HK-2 (cell line): ENCODE data around the gene NTM.
"Not testable (repeated sequence)": the region's sequence is repeated elsewhere in the genome, so short reads cannot be mapped to it uniquely, and the experiment has no call there.

Experiments used
- DNase-seq: peaks from one replicate; pipeline ENCODE4 v3.0.0-alpha.2; 2018; ENCODE audit not compliant: unreplicated experiment

The NTM gene

DNA sequence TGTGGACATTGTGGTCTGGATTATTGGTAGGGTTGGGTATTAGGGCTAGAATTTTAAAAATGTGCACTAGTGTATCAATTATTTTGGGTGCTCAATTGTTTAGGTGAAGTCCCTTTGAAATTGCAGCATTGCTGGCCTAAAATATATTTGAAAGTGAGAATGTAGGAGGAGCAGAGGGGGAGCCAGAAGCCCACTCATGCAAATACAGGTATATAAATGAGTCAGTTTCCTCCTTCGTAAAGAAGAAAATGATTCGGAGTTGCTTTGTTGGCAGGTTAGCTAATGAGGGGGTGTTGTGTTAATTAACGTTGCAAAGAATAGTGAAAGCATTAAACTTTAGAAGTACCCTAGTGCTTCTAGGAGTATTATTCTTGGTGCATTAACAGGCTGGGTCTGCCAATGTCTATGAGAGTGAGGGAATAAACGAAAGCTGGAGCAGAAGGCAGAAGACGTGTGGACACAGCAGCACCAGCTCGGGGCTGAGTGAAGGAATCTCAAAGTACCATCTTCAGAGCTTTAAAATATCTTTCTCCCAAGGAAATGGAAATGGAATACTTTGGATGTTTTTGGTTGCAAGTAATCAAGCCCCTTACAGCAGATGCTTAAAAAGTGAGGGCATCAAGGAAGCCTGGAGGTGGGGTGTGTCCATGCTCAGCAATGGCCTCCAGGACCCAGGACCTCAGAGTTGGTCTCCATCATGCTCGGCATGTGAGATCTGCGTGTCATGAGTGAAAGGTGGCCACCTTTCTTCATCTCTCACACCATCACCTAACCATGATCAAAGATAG, 522.9 kb downstream of the NTM start:
- no peak for DNase-seq

DNA sequence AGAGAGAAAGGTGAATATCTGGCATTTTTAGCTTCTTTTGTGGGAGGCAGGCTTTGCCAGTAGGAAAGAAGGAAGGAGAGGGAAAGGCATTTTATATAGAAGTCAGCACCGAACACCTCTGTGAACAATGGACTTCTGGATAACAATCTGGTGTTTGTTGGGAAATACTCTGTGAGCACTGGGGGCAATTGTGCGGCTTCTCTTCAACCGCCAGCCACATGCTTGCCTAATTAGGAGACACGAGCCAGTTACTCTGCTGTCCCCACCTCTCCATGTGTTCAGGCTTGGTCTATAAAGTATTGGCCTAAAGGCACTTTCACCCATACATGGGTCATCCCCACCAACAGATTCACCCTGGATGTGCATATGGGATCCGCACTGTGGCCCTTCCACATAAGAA, 523.6 kb downstream of the NTM start:
- DNase-seq = no peak

- no peak for DNase-seq
These were observed 524.5 kb downstream of the NTM start for GRCh38 chr11:131894615-131895544.

GRCh38 chr11:131895865-131896264, 525.5 kb downstream of the NTM start:
- DNase-seq = no peak

DNA sequence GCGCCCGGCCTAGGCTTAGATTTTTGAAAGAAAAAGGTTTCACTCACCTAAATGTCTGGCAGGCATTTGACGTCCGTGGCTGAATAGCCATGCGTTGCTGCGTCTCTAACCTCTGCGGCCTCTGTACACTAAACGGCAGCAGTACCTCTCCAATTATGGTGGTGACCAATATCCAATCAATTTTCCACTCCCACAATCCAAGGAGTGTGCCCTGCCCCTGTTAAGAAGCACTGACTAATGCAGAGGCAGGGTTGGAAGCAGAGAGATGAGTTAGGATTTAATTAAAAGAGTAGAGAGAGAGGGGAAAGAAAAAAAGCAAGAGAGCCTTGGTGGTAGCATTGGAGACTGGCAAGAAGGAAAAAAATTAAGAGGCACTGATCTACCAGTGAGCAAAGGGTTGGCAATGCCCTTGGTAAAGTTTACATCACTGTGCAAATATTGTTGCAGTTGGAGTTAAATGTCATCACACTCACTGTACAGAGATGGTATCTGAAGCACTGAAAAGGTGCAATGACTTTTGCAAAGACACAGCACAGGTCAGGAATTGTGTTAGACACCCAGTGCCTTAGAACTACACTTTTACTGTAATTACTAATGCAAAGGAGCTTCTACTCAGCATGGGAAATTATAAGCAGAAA, 526.7 kb downstream of the NTM start:
- no peak for DNase-seq

- DNase-seq = no peak
These were observed 527.5 kb downstream of the NTM start for GRCh38 chr11:131897956-131898355.

GRCh38 chr11:131898949-131899348, 528.5 kb downstream of the NTM start:
- DNase-seq = no peak

DNA sequence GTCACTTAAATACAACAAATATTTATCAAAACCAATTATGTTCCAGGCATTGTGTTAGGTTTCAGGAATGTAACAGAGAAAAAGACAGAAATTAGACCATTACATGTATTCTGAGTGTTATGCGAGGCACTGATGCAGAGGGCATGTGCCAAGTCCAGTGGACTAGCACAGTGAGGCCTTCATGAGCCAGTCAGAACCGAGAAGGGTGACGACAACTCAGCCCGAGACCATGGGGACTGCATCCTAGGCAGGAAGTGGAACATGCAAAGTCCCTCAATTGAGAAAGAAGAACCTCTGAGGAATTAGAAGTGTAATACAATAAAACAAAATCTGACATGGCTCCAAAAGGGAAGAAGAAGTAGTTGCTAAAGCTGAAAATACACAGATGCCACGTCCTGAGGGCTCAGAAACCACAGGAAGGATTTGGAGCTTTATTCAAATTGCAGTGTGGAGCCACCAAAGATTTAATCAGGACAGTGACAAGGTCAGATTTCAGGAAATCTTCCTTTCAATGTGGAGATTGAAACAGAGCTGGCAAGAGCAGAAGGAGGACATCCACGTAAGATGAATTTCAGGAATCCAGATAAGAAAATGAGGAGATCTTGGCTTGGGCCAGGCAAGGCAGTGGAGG, 529.6 kb downstream of the NTM start:
- no peak for DNase-seq

GRCh38 chr11:131902421-131902820, 532.0 kb downstream of the NTM start:
- no peak for DNase-seq

DNA sequence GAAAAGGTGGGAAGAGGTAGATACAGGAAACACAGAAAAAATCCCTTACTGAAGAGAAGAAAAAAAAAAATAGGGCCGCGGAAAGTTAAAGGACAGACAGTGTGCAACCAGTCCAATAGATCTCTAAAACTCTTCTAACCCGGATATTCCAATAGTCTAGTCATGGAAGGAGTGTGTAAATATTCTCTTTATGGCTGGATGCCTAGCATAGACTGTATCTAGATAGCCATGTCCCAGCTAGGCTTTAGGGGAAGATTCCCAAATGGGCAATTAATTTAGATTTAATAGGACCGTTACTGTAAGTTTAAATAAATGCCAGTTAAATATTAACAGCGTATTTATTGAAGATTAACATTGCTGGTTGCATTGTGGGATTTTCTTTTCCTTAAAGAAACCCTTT, 532.7 kb downstream of the NTM start:
- no peak for DNase-seq

- DNase-seq = no peak
These were observed 534.3 kb downstream of the NTM start for GRCh38 chr11:131904756-131905155.

- no peak for DNase-seq
These were observed 536.5 kb downstream of the NTM start for GRCh38 chr11:131906963-131907362.

DNA sequence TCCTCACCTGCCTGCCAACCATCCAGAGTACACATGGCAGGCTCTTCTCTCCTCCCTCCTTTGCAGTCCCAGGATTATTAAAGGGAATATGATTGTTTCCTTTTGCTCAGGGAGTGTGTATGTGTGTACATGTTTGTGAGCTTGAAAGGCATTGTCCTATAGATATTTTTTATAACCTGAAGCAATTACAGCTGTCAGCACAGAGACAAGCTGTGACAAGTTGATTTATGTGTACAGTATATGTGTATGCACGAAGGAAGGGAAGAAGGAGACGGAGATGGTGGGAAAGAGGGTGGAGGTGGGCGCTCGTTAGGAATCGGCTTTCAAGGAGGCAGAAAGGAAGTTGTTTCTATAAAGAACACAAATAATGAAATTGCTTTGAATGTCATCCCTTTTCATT, 537.0 kb downstream of the NTM start:
- no peak for DNase-seq

- DNase-seq = no peak
These were observed 537.9 kb downstream of the NTM start for GRCh38 chr11:131908316-131908715.

- DNase-seq = no peak
These were observed 539.2 kb downstream of the NTM start for GRCh38 chr11:131909426-131910177.

GRCh38 chr11:131910178-131910522, 539.7 kb downstream of the NTM start:
- DNase-seq = no peak

- DNase-seq = no peak
These were observed 540.3 kb downstream of the NTM start for GRCh38 chr11:131910523-131911387.

DNA sequence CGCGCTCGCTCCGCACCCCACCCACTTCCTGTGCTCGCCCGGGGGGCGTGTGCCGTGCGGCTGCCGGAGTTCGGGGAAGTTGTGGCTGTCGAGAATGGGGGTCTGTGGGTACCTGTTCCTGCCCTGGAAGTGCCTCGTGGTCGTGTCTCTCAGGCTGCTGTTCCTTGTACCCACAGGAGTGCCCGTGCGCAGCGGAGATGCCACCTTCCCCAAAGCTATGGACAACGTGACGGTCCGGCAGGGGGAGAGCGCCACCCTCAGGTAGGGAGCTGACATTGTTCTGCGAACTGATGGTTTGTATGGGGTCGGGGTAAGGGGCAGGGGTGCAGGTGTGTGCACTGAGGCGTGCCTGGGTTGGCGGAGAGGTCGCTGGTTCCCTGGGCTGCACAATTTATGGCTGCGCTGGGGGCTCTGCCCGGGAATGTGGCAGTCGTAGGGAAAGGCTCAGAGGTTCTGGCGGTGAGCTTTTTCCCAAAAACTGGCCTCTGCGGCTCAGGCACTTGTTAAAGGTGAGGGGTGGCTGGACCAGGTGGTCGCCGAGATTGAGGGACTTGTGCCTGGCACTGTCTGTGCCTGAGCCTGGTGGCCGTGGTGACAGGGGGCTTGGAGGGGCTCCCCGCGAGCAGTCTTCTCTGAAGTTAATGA, 541.1 kb downstream of the NTM start:
- not testable (repeated sequence) for DNase-seq

GRCh38 chr11:131912134-131912533, 541.7 kb downstream of the NTM start:
- DNase-seq = no peak

- DNase-seq = no peak
These were observed 542.9 kb downstream of the NTM start for GRCh38 chr11:131913267-131913666.
